SW 1271 (cell line): ENCODE results near the gene NUP214.

Experiments
- DNase-seq, 2 experiments: peaks; one replicate each; lab custom pipeline; 2025; lab: John Stamatoyannopoulos, UW

NUP214 gene

DNA sequence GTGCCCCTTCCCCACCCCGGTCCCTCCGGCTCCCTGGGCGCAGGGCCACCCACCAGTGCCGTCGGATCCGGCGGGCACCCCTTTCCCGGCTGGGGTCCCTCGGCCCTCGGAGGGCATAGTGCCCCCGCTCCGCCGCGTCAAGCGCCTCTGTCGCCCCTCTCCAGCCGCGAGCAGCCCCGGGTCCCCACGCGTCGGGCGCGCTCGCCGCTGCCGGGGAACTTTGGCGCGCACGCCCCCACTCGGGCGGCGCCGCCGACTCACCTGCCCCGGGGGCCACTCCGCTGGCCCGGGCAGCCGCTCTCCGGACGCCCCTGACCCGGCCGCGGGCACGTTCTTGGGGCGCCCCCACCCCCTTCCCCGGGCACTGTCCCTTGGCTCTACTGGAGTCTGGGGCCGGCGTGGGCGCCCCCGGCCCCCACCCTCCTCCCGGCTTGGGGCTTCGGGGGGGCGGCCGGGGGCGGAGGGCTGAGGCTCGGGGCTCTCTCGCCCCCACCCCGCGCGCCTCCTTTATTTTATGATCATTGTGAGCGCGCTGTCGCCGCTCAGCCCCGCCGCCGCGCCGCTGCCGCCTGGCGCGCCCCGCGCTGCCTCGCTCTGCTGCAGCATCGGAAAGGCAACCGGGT lies 152.0 kb downstream of the NUP214 start:
- DNase-seq, result no peak

DNA sequence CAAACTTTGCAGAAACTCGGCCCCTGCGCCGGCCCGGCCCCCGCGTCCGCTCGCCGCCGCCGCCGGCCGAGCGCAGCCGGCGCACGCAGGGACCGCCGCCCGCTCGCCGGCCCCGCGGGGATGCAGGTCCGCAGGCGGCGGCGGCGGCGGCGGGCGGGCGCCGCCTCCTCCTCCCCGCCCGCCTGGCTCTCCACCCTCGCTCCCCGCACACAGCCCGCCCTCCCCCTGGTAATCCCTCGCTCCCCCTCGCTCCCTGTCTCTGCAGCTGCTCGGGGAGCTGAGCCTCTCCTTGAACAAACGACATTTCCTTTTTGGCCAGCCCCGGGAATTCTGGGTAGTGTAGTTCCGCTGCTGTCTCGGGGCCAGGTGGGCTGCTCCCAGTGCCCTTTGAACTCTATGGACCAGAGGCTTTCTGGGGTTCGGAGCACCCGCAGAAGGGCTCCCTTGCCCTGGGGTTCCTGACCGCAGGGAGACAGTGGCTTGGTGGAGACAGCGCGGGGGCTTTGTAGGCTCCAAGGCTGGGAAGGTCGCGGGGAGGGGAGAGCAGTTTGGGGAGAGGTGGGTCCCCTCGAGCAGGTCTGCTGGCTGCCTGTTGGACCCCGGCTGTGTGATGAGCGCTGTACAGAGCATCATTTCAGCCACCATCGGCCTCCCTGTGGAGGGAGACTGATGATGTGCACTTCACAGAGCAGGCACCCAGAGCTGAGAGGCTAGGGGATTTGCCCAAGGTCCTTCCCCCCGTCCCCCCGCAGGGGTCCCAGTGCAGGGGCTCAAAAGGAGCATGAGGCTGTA lies 152.7 kb downstream of the NUP214 start:
- DNase-seq, result peak; percentile 66 to 72

DNA sequence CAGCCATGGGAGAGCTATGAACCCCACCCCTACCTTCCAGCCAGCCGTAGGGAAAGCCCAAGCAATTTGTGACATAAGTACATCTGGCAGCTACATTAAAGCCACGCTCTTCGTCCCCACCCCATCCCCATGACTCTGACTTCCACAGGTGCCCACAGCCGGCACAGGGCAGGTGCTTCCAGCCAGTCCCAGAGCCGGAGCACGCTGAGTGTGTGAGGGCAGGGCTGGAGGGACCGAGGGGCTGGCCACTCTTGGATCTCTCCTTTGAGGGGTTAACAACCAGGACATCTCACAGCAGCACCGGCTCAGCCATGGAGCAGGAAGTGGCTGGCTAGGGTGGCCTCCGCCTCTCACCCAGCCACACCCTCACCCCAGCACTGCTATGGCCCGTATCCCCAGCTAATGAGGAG lies 153.3 kb downstream of the NUP214 start:
- no peak for DNase-seq

DNA sequence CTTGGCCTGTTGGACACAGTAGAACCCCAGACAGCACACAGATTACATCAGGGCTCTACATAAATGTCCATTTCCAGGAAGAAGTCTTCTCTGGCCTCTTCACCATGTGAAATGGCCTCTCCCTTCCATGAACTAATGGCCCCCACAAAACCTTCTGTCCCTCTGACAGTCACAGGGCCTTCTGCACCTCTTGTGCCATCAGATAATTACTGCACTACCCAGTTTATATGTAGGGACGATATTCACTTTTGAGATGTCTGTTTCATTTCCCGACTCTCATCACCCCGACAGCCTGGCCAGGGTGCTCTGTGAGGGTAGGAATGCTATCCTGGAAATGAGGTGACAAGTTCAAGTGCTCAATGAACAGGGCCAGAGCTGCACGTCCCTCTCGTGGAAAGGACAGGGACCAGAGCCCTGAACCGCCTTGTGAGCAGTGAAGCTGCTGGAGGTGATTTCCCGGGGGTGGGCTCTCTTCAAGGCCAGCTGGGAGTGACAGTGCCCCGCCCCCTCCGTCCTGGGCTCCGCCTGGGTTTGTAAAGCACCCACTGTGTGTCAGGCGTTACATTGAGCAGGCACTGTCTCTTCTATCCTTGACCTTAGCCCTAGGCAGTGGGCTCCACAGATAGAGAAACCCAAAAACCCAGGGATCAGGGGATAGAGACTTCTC lies 153.9 kb downstream of the NUP214 start:
- no peak for DNase-seq

DNA sequence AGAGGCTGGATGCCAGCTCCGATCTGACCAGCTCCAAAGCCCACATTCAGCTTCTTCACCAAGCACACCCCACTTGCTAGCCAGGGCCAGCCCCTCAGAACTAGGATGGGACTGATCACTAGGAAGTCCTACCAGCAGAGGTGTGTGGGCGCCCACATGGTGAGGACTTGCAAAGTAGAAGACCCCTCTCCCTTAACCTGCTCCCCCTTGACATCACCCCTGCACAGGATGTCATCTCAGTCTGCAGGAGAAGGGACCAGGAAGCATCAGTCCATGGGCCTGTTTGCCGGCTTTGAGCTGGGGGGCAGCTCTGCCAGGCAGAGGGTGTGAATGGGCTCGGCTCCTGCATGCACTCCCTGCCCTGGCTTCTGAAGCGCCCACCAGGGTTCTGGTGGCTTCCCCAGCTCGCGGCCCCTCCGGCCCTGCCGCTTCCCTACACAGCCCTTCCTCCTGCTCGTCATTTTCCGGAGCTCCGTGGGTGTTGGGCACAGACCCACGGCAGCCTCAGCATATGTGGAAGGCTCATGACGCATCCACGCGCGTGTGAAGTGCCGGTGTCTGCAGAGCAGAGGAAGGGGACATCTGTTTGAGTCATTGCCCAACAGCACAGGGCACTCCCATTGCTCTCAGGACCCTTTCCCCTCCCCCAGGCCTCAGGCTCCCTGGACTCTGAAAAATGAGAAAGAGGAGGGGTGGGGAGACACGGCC lies 154.6 kb downstream of the NUP214 start:
- DNase-seq, result no peak

DNA sequence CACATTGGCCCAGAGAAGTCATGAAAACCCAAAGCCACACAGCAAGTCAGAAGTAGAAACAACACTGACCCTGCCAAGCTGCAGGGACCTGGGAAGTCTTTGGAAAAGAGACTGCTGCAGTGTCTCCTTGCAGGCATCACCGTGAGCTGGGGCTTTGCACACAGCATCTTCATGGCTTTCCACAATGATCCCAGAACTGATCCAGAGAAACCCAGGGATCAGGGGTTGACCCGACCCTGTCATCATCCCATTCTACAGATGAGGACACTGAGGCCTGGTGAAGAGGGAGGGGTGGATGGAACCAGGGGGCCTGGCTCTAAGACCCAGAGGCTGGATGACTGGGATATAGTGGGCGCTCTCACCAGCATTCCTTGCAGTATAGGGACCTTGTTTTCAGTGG lies 155.3 kb downstream of the NUP214 start:
- no peak for DNase-seq

DNA sequence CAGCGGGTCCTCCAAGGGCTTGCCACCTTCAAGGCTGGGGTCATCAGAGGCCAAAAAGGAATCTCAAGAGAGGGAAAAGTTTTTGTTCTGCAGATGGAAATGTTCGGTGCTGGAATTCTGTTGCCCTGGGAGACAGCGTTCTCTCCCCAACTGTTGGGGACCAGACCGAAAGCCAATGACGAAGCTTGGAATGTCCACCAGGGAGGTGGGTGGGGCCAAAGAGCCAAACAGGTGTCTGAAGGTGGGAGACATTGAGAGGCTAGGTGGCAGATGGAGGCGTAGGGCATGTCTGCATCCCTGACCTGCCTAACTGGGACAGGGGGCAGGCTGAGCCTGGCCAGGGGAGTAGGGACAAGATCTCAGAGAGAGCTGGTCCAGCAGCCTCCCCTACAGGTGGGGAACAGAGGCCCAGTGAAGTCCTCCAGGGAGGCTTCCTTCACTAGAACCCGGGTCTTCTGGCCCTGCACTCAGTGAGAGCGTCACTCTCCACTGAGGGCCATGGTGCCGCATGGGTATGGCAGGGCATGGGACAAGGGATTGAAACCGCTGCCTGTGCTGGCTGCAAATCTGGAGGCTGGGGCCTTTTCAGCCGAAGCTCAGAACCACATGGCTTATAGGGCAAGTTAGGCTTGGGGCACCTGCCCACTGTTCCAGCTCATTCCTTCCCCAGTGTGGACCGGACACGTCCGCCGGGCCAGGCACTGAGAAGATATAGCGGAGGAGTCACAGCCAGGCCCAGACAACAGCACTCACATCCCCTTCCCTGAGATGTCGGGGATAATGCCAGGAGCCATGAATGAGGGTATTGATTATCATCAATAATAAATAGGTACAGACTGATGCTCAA lies 156.0 kb downstream of the NUP214 start:
- DNase-seq, result no peak

DNA sequence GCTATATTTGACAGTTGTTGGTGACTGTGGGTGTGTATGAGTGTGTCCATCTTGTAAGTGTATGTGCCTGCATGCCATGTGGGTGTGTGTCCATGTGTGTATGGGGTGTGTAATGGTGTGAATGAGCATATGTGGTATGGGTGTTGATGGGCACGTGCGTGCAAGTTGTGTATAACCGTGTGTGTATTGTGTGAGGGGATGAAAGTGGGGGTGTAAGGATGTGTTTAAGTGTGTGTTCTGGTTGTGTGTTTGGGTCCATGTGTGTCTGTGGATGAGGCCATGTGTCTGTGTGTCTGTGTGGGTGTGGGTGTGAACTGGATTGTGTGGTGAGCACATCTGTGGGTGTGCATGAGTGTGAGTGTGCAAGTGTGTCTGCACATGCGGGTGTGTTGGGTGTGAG lies 156.8 kb downstream of the NUP214 start:
- no peak for DNase-seq

DNA sequence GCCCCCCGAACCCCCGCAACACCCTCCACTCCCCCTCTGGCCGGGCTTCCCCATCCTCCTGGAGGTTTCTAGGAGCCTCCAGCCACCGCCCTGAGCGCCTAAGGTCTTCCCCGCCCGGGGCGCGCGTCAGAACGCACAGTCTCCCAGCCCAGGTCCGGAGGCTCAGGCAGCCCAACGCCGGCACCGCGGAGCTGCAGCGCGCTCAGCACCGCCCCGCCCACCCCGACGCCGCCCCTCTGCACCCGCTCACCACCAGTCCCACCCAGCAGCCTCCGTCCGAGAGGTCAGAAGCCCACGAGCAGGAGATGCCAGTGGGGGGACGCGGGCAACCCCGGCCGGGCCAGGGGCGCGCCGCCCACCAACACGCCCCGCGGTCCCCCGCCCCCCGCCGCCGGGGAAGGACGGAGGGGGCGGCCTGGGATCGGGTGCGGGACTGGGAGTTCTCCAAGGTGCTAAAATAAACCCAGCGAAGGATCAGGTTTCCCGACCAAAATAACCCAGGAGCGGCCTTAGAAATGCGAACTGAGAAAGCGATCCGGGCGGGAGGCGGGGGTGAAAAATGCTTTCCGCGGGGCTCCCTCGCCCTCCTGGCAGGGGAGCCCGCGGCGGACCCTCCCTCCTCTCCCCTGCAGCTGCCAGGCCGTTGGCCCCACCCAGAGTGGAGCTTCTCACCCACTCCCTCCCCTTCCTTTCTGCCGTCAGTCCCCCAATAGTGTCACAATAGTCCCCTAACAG lies 157.5 kb downstream of the NUP214 start:
- no peak for DNase-seq
